ENCODE data around the gene GJA10.

GJA10 gene

GRCh38 chr6:89917801-89918366 lies 23.6 kb downstream of the GJA10 start:
- no peak for DNase-seq

GRCh38 chr6:89921197-89921596 lies 26.9 kb downstream of the GJA10 start:
- DNase-seq = no peak

GRCh38 chr6:89921691-89922090 lies 27.4 kb downstream of the GJA10 start:
- no peak for DNase-seq

GRCh38 chr6:89924231-89924630 lies 30.0 kb downstream of the GJA10 start:
- DNase-seq = no peak

- DNase-seq = no peak
Measured at GRCh38 chr6:89925826-89926225, 31.6 kb downstream of the GJA10 start.

GRCh38 chr6:89927264-89927663 lies 33.0 kb downstream of the GJA10 start:
- DNase-seq = no peak

GRCh38 chr6:89927791-89928550 lies 33.7 kb downstream of the GJA10 start:
- DNase-seq = no peak

GRCh38 chr6:89928604-89929003 lies 34.3 kb downstream of the GJA10 start:
- DNase-seq = no peak

- no peak for DNase-seq
Measured at GRCh38 chr6:89930789-89931188, 36.5 kb downstream of the GJA10 start.

GRCh38 chr6:89932245-89932802 lies 38.1 kb downstream of the GJA10 start:
- no peak for DNase-seq

- DNase-seq = no peak
Measured at GRCh38 chr6:89934685-89935366, 40.6 kb downstream of the GJA10 start.

GRCh38 chr6:89936177-89936576 lies 41.9 kb downstream of the GJA10 start:
- DNase-seq = no peak

GRCh38 chr6:89938014-89938413 lies 43.7 kb downstream of the GJA10 start:
- no peak for DNase-seq

- DNase-seq = no peak
Measured at GRCh38 chr6:89939144-89939543, 44.9 kb downstream of the GJA10 start.

- DNase-seq = peak; percentile 32 to 75 (median 60)
Measured at GRCh38 chr6:89940225-89941027, 46.2 kb downstream of the GJA10 start.

- no peak for DNase-seq
Measured at GRCh38 chr6:89941031-89941762, 46.9 kb downstream of the GJA10 start.

- DNase-seq = no peak
Measured at GRCh38 chr6:89941763-89942497, 47.7 kb downstream of the GJA10 start.

- no peak for DNase-seq
Measured at GRCh38 chr6:89942601-89943000, 48.3 kb downstream of the GJA10 start.

- DNase-seq = no peak
Measured at GRCh38 chr6:89944181-89944755, 50.0 kb downstream of the GJA10 start.

- peak in 2 of 6 experiments; percentile 22 to 43 for DNase-seq
Measured at GRCh38 chr6:89944826-89945407, 50.6 kb downstream of the GJA10 start.
